ENCODE results near the gene HNRNPUL1.

GRCh38 chr19:41334793-41335192, 70.6 kb downstream of the HNRNPUL1 start:
- TF ChIP-seq SP1 (CRISPR knock-in tag; IDR thresholded peaks at IDR 0.05) (no peak), TCF7L2 (IDR thresholded peaks at IDR 0.05; ENCODE audit: low read depth, low read length) (no peak), CTCF (IDR thresholded peaks at IDR 0.05 in 2 of 3, conservative IDR thresholded peaks at IDR 0.05 in 1 of 3; ENCODE audit: insufficient read depth in 2 of 3, low read depth in 1 of 3, low read length in 3 of 3) (no peak), THRB (CRISPR knock-in tag; conservative IDR thresholded peaks at IDR 0.05) (no peak), ZC3H11A (IDR thresholded peaks at IDR 0.05; ENCODE audit: low read depth, low read length) (no peak), CREBBP (IDR thresholded peaks at IDR 0.05; ENCODE audit: low read depth, low read length) (no peak), ZHX1 (conservative IDR thresholded peaks at IDR 0.05; ENCODE audit: low read length) (no peak), ZNF561 (CRISPR knock-in tag; conservative IDR thresholded peaks at IDR 0.05) (no peak), MAZ (CRISPR knock-in tag; conservative IDR thresholded peaks at IDR 0.05 in 1 of 2, IDR thresholded peaks at IDR 0.05 in 1 of 2) (no peak), L3MBTL2 (IDR thresholded peaks at IDR 0.05) (no peak), TAF1 (IDR thresholded peaks at IDR 0.05; ENCODE audit: control insufficient read depth, extremely low read depth, insufficient read depth, low read length, severe bottlenecking) (no peak)

Measured in K562 (cell line).